ENCODE data around the gene CLRN1.

DNA sequence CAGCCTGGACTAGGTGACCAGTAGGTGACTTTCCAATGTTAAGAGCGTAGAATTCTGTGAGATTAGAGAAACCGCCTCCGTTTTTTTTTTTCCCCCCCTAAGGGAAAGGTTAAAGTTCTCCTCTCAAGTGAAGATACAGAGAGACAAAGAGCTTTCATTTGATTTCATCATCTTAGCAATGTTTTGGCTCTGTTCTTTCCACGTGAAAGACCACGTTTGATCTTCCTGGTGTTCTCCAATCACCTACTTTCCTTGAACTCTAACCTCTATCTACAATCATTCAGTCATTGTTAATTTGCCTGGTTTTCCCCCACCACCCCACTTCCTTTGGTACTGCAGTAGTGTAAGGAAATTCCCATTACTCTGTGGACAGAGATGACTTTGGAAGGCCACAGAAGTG is 36.9 kb upstream of the CLRN1 start:
- no peak for TF ChIP-seq ZFP30 (CRISPR knock-in tag; IDR thresholded peaks at IDR 0.05)
- TF ChIP-seq RARB (CRISPR knock-in tag; IDR thresholded peaks at IDR 0.05): no peak
- TF ChIP-seq, protein P1, sequence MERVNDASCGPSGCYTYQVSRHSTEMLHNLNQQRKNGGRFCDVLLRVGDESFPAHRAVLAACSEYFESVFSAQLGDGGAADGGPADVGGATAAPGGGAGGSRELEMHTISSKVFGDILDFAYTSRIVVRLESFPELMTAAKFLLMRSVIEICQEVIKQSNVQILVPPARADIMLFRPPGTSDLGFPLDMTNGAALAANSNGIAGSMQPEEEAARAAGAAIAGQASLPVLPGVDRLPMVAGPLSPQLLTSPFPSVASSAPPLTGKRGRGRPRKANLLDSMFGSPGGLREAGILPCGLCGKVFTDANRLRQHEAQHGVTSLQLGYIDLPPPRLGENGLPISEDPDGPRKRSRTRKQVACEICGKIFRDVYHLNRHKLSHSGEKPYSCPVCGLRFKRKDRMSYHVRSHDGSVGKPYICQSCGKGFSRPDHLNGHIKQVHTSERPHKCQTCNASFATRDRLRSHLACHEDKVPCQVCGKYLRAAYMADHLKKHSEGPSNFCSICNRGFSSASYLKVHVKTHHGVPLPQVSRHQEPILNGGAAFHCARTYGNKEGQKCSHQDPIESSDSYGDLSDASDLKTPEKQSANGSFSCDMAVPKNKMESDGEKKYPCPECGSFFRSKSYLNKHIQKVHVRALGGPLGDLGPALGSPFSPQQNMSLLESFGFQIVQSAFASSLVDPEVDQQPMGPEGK (CRISPR knock-in tag; IDR thresholded peaks at IDR 0.05; ENCODE audit: borderline replicate concordance): no peak
- TF ChIP-seq, protein P2, sequence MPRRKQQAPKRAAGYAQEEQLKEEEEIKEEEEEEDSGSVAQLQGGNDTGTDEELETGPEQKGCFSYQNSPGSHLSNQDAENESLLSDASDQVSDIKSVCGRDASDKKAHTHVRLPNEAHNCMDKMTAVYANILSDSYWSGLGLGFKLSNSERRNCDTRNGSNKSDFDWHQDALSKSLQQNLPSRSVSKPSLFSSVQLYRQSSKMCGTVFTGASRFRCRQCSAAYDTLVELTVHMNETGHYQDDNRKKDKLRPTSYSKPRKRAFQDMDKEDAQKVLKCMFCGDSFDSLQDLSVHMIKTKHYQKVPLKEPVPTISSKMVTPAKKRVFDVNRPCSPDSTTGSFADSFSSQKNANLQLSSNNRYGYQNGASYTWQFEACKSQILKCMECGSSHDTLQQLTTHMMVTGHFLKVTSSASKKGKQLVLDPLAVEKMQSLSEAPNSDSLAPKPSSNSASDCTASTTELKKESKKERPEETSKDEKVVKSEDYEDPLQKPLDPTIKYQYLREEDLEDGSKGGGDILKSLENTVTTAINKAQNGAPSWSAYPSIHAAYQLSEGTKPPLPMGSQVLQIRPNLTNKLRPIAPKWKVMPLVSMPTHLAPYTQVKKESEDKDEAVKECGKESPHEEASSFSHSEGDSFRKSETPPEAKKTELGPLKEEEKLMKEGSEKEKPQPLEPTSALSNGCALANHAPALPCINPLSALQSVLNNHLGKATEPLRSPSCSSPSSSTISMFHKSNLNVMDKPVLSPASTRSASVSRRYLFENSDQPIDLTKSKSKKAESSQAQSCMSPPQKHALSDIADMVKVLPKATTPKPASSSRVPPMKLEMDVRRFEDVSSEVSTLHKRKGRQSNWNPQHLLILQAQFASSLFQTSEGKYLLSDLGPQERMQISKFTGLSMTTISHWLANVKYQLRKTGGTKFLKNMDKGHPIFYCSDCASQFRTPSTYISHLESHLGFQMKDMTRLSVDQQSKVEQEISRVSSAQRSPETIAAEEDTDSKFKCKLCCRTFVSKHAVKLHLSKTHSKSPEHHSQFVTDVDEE (CRISPR knock-in tag; IDR thresholded peaks at IDR 0.05): no peak
- no peak for TF ChIP-seq ZFP3 (CRISPR knock-in tag; IDR thresholded peaks at IDR 0.05)
- TF ChIP-seq GLIS3 (CRISPR knock-in tag; IDR thresholded peaks at IDR 0.05): no peak
- no peak for TF ChIP-seq ARNTL (CRISPR knock-in tag; IDR thresholded peaks at IDR 0.05; ENCODE audit: borderline replicate concordance, low read depth)
- no peak for TF ChIP-seq ESRRG (CRISPR knock-in tag; IDR thresholded peaks at IDR 0.05)
- TF ChIP-seq, protein P3, sequence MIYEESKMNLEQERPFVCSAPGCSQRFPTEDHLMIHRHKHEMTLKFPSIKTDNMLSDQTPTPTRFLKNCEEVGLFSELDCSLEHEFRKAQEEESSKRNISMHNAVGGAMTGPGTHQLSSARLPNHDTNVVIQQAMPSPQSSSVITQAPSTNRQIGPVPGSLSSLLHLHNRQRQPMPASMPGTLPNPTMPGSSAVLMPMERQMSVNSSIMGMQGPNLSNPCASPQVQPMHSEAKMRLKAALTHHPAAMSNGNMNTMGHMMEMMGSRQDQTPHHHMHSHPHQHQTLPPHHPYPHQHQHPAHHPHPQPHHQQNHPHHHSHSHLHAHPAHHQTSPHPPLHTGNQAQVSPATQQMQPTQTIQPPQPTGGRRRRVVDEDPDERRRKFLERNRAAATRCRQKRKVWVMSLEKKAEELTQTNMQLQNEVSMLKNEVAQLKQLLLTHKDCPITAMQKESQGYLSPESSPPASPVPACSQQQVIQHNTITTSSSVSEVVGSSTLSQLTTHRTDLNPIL (CRISPR knock-in tag; IDR thresholded peaks at IDR 0.05; ENCODE audit: low read depth): no peak
- no peak for TF ChIP-seq ZNF565 (CRISPR knock-in tag; conservative IDR thresholded peaks at IDR 0.05; ENCODE audit: low read depth)

All from SK-N-SH treated with all-trans-retinoic acid at 6 μM for 48 hours (cell line).